Coronary artery (tissue), 2 donors: Measurements from ENCODE around the gene FANCI.

Source experiments
- DNase-seq: peaks from one replicate; pipeline ENCODE4 v3.0.0-alpha.2; 2017; ENCODE audit warnings: low spot score
- H3K27ac ChIP-seq, 2 donors: fragments of 200-600 bp; sonication (generic); one replicate each; pipeline ENCODE4 v1.5.1; 2016 to 2019
- H3K4me3 ChIP-seq: fragments of 200-600 bp; sonication (generic); 2 replicates; pipeline ENCODE4 v1.5.1; 2016; ENCODE audit warnings: mild to moderate bottlenecking, moderate library complexity
- TF ChIP-seq, protein P1 (sequence below): fragments of 200-600 bp; sonication (generic); IDR thresholded peaks from one replicate; pipeline ENCODE4 v1.5.1; 2019; ENCODE audit warnings: antibody characterized with exemption

FANCI gene

DNA sequence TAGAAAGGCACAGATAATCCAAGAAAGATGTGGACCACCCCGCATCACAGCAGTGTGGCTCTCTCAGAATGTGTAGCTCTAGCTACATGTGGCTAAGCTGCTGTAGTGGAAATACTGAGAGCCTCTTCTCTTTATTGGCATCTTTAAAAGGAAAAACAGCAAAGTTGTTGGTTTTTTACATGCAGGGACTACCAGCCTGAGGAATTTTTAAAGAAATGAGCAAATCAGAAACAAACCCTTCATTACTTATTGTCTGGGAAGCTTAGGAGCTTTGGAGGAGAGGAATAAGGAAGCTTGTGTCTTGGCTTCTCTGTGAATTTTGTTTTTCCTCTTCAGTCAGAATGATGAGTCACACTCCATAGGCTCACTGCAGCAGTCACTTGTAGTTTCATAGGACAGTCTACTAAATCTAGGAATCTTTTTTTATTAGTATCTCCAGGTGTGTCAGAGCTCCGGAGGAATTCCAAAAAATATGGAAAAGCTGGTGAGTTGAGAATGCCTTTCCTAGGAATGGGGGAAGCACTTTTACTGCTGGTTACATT lies 63.3 kb downstream of the FANCI start:
- TF ChIP-seq, protein P1, sequence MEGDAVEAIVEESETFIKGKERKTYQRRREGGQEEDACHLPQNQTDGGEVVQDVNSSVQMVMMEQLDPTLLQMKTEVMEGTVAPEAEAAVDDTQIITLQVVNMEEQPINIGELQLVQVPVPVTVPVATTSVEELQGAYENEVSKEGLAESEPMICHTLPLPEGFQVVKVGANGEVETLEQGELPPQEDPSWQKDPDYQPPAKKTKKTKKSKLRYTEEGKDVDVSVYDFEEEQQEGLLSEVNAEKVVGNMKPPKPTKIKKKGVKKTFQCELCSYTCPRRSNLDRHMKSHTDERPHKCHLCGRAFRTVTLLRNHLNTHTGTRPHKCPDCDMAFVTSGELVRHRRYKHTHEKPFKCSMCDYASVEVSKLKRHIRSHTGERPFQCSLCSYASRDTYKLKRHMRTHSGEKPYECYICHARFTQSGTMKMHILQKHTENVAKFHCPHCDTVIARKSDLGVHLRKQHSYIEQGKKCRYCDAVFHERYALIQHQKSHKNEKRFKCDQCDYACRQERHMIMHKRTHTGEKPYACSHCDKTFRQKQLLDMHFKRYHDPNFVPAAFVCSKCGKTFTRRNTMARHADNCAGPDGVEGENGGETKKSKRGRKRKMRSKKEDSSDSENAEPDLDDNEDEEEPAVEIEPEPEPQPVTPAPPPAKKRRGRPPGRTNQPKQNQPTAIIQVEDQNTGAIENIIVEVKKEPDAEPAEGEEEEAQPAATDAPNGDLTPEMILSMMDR, result no peak
- no peak for DNase-seq
- Histone ChIP-seq H3K27ac (no peak overlapping the region), H3K4me3 (no peak overlapping the region)

DNA sequence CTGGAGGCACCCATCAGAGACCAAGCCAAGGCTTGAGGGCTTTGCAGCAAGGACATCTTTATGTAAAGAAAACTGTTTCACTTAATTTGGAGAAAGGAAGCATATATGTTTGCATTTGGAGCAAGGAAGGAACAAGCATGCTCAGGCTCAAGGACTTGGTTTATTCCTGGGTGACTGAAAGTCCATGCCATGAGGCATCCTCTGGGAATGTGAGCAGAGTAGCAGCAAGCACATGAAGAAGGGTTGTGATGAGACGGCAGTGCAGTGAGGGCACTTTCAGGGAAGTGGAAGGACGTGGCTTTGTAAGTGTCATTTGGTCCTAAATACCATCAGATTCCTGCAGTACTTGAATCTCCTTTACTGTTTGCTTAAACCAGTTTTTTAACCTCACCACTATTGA lies 64.0 kb downstream of the FANCI start:
- H3K4me3 ChIP-seq, result no peak overlapping the region
- no peak for DNase-seq
- TF ChIP-seq, protein P1, result no peak
- H3K27ac ChIP-seq, result no peak overlapping the region

DNA sequence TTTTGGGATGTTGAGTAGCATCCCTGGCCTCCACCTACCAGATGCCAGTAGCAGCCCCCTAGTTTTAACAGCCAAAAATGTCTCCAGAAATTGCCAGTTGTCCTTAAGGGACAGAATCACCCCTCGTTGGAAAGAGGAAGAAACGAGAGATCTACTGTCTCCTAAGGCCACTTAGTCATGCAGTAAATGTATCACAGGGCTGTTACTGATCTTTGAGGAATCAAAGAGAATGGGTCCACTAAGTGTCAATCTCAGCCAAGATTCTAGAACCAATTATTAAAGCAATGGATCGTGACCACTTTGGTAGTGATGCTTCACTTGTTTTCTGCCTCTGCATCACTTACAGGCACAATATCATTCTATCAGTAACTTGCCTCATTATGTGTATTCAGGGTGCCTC lies 64.5 kb downstream of the FANCI start:
- H3K27ac ChIP-seq, result no peak overlapping the region
- no peak for DNase-seq
- H3K4me3 ChIP-seq, result no peak overlapping the region
- TF ChIP-seq, protein P1, result no peak

DNA sequence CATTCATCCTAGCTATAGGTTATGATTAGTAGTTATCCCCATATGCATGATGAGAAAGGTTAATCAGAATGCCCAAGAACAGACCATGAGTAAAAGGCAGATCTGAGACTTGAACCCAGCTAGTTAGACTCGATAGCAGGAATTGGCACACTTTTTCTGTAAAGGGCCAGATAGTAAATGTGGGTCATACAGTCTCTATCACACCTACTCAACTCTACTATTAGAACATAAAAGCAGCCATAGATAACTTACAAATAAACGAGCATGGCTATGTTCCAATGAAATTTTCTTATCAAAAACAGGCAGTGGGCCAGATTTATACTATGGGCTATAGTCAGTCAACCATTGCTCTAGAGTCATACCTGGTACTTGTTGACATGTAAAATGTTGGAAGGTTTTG lies 66.2 kb downstream of the FANCI start:
- H3K27ac ChIP-seq, result no peak overlapping the region
- no peak for DNase-seq
- TF ChIP-seq, protein P1, result no peak
- no peak overlapping the region for H3K4me3 ChIP-seq

DNA sequence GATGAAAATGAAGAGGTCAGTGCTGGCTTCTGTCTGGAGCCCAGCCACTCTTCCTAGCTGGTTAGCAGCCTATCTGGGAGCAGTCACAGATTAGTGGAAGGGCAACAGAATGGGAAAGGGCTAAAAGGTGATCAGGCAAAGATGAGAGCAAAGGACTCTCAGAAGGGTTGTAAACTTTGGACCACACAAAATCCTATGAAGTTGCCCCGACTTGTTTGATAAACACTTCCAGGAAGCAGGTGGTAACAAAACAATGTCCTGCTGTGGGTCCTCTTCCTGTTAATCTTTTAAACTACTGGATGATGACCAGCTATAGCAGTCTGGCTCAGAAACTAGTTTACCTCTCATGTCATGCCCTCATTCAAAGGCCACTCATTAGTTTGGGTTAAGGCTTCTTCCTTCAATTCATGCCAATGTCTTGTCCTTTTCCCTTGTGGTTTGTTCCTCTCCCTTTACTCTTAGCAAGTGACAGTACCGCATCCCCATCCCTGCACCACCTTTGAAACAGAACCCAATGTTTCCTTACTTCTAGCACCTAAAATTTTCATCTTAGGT lies 71.7 kb downstream of the FANCI start:
- no peak for DNase-seq
- TF ChIP-seq, protein P1, result no peak
- Histone ChIP-seq H3K27ac (no peak overlapping the region), H3K4me3 (no peak overlapping the region)

DNA sequence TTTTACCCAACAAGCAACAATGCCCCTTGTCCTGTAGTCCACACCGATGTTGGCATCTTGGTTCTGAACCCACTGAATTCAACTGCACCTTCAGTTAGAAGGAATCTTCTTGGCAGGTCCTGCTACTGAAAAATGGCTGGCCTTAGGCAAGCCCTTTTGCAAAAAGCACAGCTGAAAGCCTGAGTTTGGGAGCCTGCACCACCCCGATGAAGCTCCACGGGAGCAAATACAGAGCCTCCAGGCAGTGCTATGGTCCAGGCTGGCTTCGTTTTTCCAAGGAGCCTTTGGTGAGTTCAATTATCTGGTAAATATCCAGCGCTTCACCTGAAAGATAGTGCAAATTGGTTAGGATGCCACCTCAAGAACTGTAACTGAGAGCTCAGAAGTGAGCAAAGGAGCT lies 72.7 kb downstream of the FANCI start:
- Histone ChIP-seq H3K4me3 (no peak overlapping the region), H3K27ac (no peak overlapping the region)
- no peak for DNase-seq
- TF ChIP-seq, protein P1, result no peak

DNA sequence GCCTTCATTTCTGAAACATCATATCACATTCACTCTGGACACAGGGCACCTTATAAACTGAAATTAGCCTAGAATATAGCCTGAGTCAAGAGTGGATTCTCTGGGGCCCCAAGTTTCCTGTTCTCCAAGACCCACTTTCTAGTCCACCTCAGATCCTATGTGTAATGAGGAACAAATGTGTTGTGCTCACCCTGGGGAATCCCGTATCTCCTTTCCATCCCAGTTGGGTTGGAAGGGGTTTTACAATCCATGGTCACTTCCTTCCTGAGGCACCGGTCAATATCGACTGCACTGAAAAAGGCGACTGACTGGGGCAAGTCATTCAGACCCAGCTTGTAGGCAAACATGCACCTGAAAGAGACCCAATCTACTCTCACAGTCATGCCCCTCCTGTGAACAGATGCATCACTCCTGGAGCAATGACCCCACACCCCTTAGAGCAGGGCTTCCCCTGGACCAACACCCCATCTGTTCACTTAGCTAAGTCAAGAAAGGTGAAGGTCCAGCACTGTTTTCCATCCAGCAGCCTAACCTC lies 73.5 kb downstream of the FANCI start:
- DNase-seq, result no peak
- no peak overlapping the region for H3K27ac ChIP-seq
- no peak overlapping the region for H3K4me3 ChIP-seq
- TF ChIP-seq, protein P1, result no peak
